HepG2 (cell line): ENCODE data around the gene RBPMS2. TPM values are rescaled to one million over a fixed set of nuclear protein-coding genes. Genes with fewer than 3 reads are reported as not detected.

Experiments used
- ATAC-seq: fragments of 200-7000 bp; cut with Tn5 transposase; 3 replicates; pipeline ENCODE4 v1.9.1; 2020; ENCODE audit warnings: mild to moderate bottlenecking, moderate library complexity
- BruUV-seq: library from RNA; stranded (reverse); fragments of 400-500 nt; replicated peaks from 2 replicates; lab custom pipeline; 2021; lab: Mats Ljungman, UMichigan
- CTCF ChIA-PET: fragments of 300-600 bp; formaldehyde crosslinking; extraction: SDS; loops from one replicate; lab custom pipeline; 2021; ENCODE audit warnings: low total read pairs, inconsistent platforms, low intra/inter-chr PET ratio; lab: Yijun Ruan, JAX
- POLR2A ChIA-PET: fragments of 350-600 bp; sonication (Branson Sonifier 250); formaldehyde crosslinking; loops from one replicate; lab custom pipeline; 2020; ENCODE audit warnings: antibody characterized with exemption, inconsistent platforms; lab: Yijun Ruan, JAX
- DNase-seq: peaks from one replicate; pipeline ENCODE4 v3.0.0-alpha.2; 2015; ENCODE audit warnings: low spot score
- FAIRE-seq: peaks from 3 replicates; lab custom pipeline; 2011; peaks lifted over from hg19 to GRCh38; lab: Jason Lieb, UNC
- H2AFZ ChIP-seq: one replicate; pipeline ENCODE4 v1.6.1; 2011; ENCODE audit warnings: low read length, inconsistent platforms
- H3K27ac ChIP-seq: fragments of 300-600 bp; 3 replicates; pipeline ENCODE4 v1.8.0; 2011; ENCODE audit warnings: mixed run types, mild to moderate bottlenecking, mixed read lengths, low read length, inconsistent platforms; ENCODE audit not compliant: insufficient read depth; ENCODE audit errors: extremely low read length
- H3K27me3 ChIP-seq, 2 experiments: fragments of 200-600 bp in 1 of 2; 2 replicates in 1 of 2; 3 replicates in 1 of 2; pipeline versions ENCODE4 v1.6.0 to v1.8.0; 2011; ENCODE audit warnings: low read length in 2 of 2, mild to moderate bottlenecking in 2 of 2, moderate library complexity in 2 of 2, inconsistent platforms in 1 of 2; ENCODE audit not compliant: insufficient read depth in 2 of 2, control insufficient read depth in 1 of 2
- H3K36me3 ChIP-seq, 2 experiments: fragments of 200-600 bp in 1 of 2; replicated peaks in 1 of 2; 2 replicates in 1 of 2; 3 replicates in 1 of 2; pipeline versions ENCODE4 v1.5.1 to v1.8.0; 2011; ENCODE audit warnings: low read length in 2 of 2, inconsistent platforms in 1 of 2; ENCODE audit not compliant: insufficient read depth in 2 of 2, control insufficient read depth in 1 of 2
- H3K4me1 ChIP-seq: 2 replicates; pipeline ENCODE4 v1.5.1; 2012; ENCODE audit warnings: low read length, inconsistent platforms; ENCODE audit not compliant: insufficient read depth
- H3K4me2 ChIP-seq: 2 replicates; pipeline ENCODE4 v1.6.0; 2011; ENCODE audit warnings: low read depth, low read length, inconsistent platforms
- H3K4me3 ChIP-seq, 3 experiments: fragments of 200-600 bp in 1 of 3; sonication (generic), shearing (Covaris generic) in 1 of 3; replicated peaks in 1 of 3; 2 replicates each; pipeline ENCODE4 v1.5.1; 2011 to 2016; ENCODE audit warnings: low read length in 3 of 3, inconsistent platforms in 2 of 3, low read depth in 2 of 3, mild to moderate bottlenecking in 2 of 3, control low read depth in 1 of 3, mixed read lengths in 1 of 3; ENCODE audit not compliant: insufficient read depth in 1 of 3
- H3K79me2 ChIP-seq: one replicate; pipeline ENCODE4 v1.6.1; 2011; ENCODE audit warnings: low read length, inconsistent platforms; ENCODE audit not compliant: insufficient read depth
- H3K9ac ChIP-seq: 2 replicates; pipeline ENCODE4 v1.6.0; 2011; ENCODE audit warnings: mild to moderate bottlenecking, low read depth, low read length, inconsistent platforms; ENCODE audit not compliant: insufficient read depth
- H3K9me3 ChIP-seq: 2 replicates; pipeline ENCODE4 v1.5.1; 2012; ENCODE audit warnings: mild to moderate bottlenecking, low read length
- H4K20me1 ChIP-seq: 2 replicates; pipeline ENCODE4 v1.6.0; 2011; ENCODE audit warnings: inconsistent platforms, mild to moderate bottlenecking, low read length, moderate library complexity; ENCODE audit not compliant: insufficient read depth
- BRD4 ChIP-seq: sonication (generic); formaldehyde crosslinking; IDR thresholded peaks from 2 replicates; pipeline ENCODE4 v1.4.0; 2020; ENCODE audit warnings: missing genetic modification reagents
- GABPB1 ChIP-seq: IDR thresholded peaks from 2 replicates; pipeline ENCODE4 v1.6.1; 2016; ENCODE audit warnings: mild to moderate bottlenecking, missing genetic modification reagents, moderate library complexity, missing compliant biosample characterization
- GATA4 ChIP-seq: sonication (generic); IDR thresholded peaks from 2 replicates; pipeline ENCODE4 v1.6.1; 2016; ENCODE audit warnings: antibody characterized with exemption, low read depth, borderline replicate concordance
- ISX ChIP-seq: sonication (generic); formaldehyde crosslinking; conservative IDR thresholded peaks from 2 replicates; pipeline ENCODE4 v1.5.0; 2020; ENCODE audit warnings: missing genetic modification reagents
- KDM5A ChIP-seq: fragments of 200-600 bp; sonication (generic); IDR thresholded peaks from 2 replicates; pipeline ENCODE4 v1.7.0; 2018; ENCODE audit warnings: antibody characterized with exemption, mild to moderate bottlenecking, low read length, borderline replicate concordance
- NFE2L2 ChIP-seq: fragments of 150-350 bp; IDR thresholded peaks from 2 replicates; pipeline ENCODE4 v1.6.1; 2014; ENCODE audit warnings: low read length
- SIX4 ChIP-seq: sonication (generic); formaldehyde crosslinking; IDR thresholded peaks from 2 replicates; pipeline ENCODE4 v1.4.0; 2020; ENCODE audit warnings: missing genetic modification reagents
- SMAD3 ChIP-seq: sonication (generic); formaldehyde crosslinking; IDR thresholded peaks from 2 replicates; pipeline ENCODE4 v1.4.0; 2020; ENCODE audit warnings: missing genetic modification reagents
- TMF1 ChIP-seq: sonication (generic); formaldehyde crosslinking; IDR thresholded peaks from 2 replicates; pipeline ENCODE4 v1.8.1; 2022; ENCODE audit warnings: low read depth, missing genetic modification reagents
- ZNF629 ChIP-seq: sonication (generic); formaldehyde crosslinking; conservative IDR thresholded peaks from 2 replicates; pipeline ENCODE4 v1.5.0; 2020; ENCODE audit warnings: missing genetic modification reagents
- WGBS: methylation state at CpG from one replicate; pipeline ENCODE4 v1.1.6; 2017; ENCODE audit warnings: low lambda C conversion rate; 5-methylcytosine and 5-hydroxymethylcytosine counted together
- in situ Hi-C: cut with HindIII; loops from 2 replicates; pipeline ENCODE4 v1.10.0; 2017; ENCODE audit warnings: low pct_unique_long_range_greater_than_20kb; ENCODE audit not compliant: extremely low pct_ligation_motif_present
- intact Hi-C: fragments of 100-400 bp; cut with micrococcal nuclease; formaldehyde crosslinking; loops from one replicate; pipeline ENCODE4 v1.10.0; 2022; ENCODE audit not compliant: unreplicated experiment
- polyA plus RNA-seq, 8 experiments: library from polyadenylated mRNA; depleted of rRNA in 3 of 8; stranded (reverse) in 7 of 8; unstranded in 1 of 8; fragments of >200 nt; fragmentation: Illumina TruSeq in 4 of 8; extraction: Trizol in 4 of 8; gene quantifications; 2 replicates each; pipeline versions ENCODE4 v1.2.1 to v1.2.3, GENCODE V29; 2011 to 2016; ENCODE audit warnings: low read depth in 4 of 8, missing spikeins in 1 of 8, mixed read lengths in 1 of 8; ENCODE audit not compliant: insufficient read depth in 1 of 8
- total RNA-seq, 5 experiments: library from RNA; depleted of rRNA; stranded (reverse); fragments of >200 nt; fragmentation: Illumina TruSeq; extraction: Trizol; gene quantifications; 2 replicates each; pipeline ENCODE4 v1.2.3, GENCODE V29; 2016; ENCODE audit warnings: low read depth in 1 of 5
- TF ChIP-seq, protein P1 (sequence below): sonication (generic); formaldehyde crosslinking; IDR thresholded peaks from 2 replicates; pipeline ENCODE4 v1.4.0; 2020; ENCODE audit warnings: low read depth, mild to moderate bottlenecking, missing genetic modification reagents
- TF ChIP-seq, protein P2 (sequence below): sonication (generic); formaldehyde crosslinking; IDR thresholded peaks from 2 replicates; pipeline ENCODE4 v1.5.0; 2020; ENCODE audit warnings: missing genetic modification reagents, mild to moderate bottlenecking, borderline replicate concordance
- TF ChIP-seq, protein P3 (sequence below): sonication (generic); formaldehyde crosslinking; IDR thresholded peaks from 2 replicates; pipeline ENCODE4 v1.5.0; 2020; ENCODE audit warnings: mild to moderate bottlenecking, missing genetic modification reagents, borderline replicate concordance

Gene RBPMS2
- total and polyA plus RNA-seq, 2 of the 13 experiments (the other 11 are each of a cell fraction or from before 2014, with no cell fraction given): 0.08 TPM; not detected in 1

DNA sequence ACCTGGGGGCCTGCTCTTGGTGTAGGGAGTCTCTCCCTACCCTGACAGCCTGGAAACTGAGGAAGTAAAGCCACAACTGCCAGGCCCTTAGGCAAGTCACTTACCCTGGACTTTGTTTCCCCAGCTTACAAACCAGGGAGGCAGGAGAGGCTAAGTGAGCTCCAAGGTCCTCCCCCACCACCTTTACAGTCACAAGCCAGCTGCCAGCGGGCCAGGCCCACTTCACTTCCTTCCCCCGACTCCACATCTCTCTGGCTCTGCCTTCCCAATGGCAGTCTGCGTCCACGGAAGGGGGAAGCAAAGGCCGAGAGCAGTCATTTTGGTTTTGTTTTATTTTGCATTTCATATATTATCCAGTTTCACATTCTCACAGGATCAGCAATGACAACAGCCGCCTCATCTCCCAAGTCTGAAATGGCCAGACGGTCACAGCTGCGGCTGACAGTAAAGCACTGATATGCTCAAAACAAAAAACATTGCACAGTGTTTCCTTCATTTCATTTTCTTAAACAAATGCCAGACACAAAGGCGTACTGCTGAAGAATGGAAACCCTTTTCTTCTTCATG lies 35.7 kb downstream of the RBPMS2 start (continued):
- TF ChIP-seq ZNF629 (CRISPR knock-in tag) (no peak), KDM5A (no peak)
- TF ChIP-seq, protein P1, sequence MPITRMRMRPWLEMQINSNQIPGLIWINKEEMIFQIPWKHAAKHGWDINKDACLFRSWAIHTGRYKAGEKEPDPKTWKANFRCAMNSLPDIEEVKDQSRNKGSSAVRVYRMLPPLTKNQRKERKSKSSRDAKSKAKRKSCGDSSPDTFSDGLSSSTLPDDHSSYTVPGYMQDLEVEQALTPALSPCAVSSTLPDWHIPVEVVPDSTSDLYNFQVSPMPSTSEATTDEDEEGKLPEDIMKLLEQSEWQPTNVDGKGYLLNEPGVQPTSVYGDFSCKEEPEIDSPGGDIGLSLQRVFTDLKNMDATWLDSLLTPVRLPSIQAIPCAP (CRISPR knock-in tag): no peak

DNA sequence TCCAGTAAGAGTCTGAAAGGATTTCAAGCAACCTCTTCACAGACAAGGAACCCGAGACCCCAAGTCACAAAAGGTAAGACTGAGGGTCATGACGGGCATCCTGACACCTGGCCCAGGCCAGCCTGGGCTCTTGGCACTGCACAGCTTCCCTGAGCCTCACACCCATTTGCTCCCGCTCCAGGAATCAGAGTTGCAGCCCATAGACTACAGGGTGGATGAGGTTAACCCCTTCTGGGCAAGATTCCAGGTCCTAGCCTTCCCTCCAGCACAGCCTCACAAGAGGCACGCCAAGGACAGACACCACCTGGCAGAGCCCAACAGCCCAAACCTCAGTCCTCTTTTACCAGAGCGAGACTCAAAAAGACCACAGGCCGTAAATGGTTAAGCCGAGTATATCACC lies 36.2 kb downstream of the RBPMS2 start:
- Histone ChIP-seq H3K4me3 (no peak overlapping the region), H3K79me2 (no peaks in the 10 kb centered on the region), H3K4me1 (no peaks in the 10 kb centered on the region), H4K20me1 (no peaks in the 10 kb centered on the region), H2AFZ (no peak overlapping the region), H3K27me3 (peaks cover 13 to 56% of the 10 kb centered on the region in 2 experiments; a peak in 4 of 5 replicates), H3K4me2 (no peak overlapping the region), H3K27ac (no peak overlapping the region), H3K36me3 (no peaks in the 10 kb centered on the region), H3K9ac (no peak overlapping the region), H3K9me3 (no peaks in the 10 kb centered on the region)
- ATAC-seq: no peak
- no peak for DNase-seq
- CTCF ChIA-PET: no interaction called here
- BruUV-seq: no TSS peak
- in situ Hi-C loops (no loop called here), intact Hi-C loops (no loop called here)
- POLR2A ChIA-PET: no interaction called here
- TF ChIP-seq GABPB1 (CRISPR knock-in tag) (no peak), SIX4 (no peak), NFE2L2 (no peak), TMF1 (no peak), GATA4 (no peak), ISX (CRISPR knock-in tag) (no peak), SMAD3 (CRISPR knock-in tag) (no peak), BRD4 (CRISPR knock-in tag) (no peak)
- TF ChIP-seq, protein P2, sequence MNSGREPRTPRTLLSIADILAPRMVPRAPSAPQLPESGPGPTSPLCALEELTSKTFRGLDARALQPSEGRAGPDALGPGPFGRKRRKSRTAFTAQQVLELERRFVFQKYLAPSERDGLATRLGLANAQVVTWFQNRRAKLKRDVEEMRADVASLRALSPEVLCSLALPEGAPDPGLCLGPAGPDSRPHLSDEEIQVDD (CRISPR knock-in tag): no peak
- TF ChIP-seq, protein P3, sequence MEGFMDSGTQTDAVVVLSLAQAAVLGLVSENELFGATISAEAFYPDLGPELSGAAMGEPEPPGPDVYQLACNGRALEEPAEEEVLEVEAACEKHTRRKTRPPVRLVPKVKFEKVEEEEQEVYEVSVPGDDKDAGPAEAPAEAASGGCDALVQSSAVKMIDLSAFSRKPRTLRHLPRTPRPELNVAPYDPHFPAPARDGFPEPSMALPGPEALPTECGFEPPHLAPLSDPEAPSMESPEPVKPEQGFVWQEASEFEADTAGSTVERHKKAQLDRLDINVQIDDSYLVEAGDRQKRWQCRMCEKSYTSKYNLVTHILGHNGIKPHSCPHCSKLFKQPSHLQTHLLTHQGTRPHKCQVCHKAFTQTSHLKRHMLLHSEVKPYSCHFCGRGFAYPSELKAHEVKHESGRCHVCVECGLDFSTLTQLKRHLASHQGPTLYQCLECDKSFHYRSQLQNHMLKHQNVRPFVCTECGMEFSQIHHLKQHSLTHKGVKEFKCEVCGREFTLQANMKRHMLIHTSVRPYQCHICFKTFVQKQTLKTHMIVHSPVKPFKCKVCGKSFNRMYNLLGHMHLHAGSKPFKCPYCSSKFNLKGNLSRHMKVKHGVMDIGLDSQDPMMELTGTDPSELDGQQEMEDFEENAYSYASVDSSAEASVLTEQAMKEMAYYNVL (CRISPR knock-in tag): no peak
- 60% methylated on average over 2 of the region's 7 CpGs for WGBS
- FAIRE-seq: no peak
